Osteocyte (in vitro differentiated cells): ENCODE measurements around the gene SH3BGR. TPM values are rescaled to one million over a fixed set of nuclear protein-coding genes. Genes with fewer than 3 reads are reported as not detected.

ENCODE experiments used
- DNase-seq: peaks from one replicate; pipeline ENCODE4 v3.0.0; 2021; ENCODE audit warnings: mixed read lengths; ENCODE audit not compliant: unreplicated experiment; ENCODE audit errors: extremely low spot score
- H3K27ac Mint-ChIP-seq: one replicate; pipeline ENCODE4 v1.8.0; 2021; ENCODE audit warnings: mild to moderate bottlenecking, mixed read lengths; ENCODE audit not compliant: unreplicated experiment
- H3K27me3 Mint-ChIP-seq: one replicate; pipeline ENCODE4 v1.8.0; 2021; ENCODE audit warnings: mixed read lengths; ENCODE audit not compliant: unreplicated experiment
- H3K36me3 Mint-ChIP-seq: one replicate; pipeline ENCODE4 v1.8.0; 2021; ENCODE audit warnings: mixed read lengths; ENCODE audit not compliant: unreplicated experiment
- H3K4me1 Mint-ChIP-seq: one replicate; pipeline ENCODE4 v1.8.0; 2021; ENCODE audit warnings: mixed read lengths; ENCODE audit not compliant: unreplicated experiment
- H3K4me3 Mint-ChIP-seq: one replicate; pipeline ENCODE4 v1.8.0; 2021; ENCODE audit warnings: mild to moderate bottlenecking, moderate library complexity, mixed read lengths; ENCODE audit not compliant: unreplicated experiment
- H3K9me3 Mint-ChIP-seq: one replicate; pipeline ENCODE4 v1.8.0; 2021; ENCODE audit warnings: mixed read lengths; ENCODE audit not compliant: unreplicated experiment
- total RNA-seq: library from RNA; stranded (reverse); gene quantifications from 2 replicates; pipeline ENCODE4 v1.2.1, GENCODE V29; 2021
- TF ChIP-seq, protein P1 (sequence below): fragments of 200-600 bp; sonication (generic); IDR thresholded peaks from 2 replicates; pipeline ENCODE4 v1.5.0; 2021; ENCODE audit warnings: antibody characterized with exemption, mild to moderate bottlenecking, moderate library complexity

The SH3BGR gene
- total RNA-seq, 1 donor from 2014 or later: 1.2 TPM

DNA sequence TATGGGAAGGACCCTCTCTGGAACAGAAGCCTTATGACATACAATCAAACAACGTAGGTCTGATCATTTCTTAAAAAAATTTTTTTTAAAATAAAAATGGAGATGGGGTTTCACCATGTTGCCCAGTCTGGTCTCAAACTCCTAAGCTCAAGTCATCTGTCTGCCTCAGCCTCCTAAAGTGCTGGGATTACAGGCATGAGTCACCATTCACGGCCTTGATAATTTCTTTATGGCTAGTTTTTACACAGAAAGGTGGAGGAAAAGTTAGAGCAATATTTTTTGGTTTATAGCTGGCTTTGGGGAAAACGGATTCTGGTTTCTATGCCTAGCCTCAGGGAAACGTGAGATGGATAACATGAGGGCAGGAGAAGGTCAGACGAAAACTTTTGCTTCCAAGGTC lies 91.0 kb downstream of the SH3BGR start:
- H3K27ac Mint-ChIP-seq: no peak overlapping the region
- no peak overlapping the region for H3K4me3 Mint-ChIP-seq
- no peaks in the 10 kb centered on the region for H3K36me3 Mint-ChIP-seq
- DNase-seq: no peak
- no peaks in the 10 kb centered on the region for H3K4me1 Mint-ChIP-seq
- no peaks in the 10 kb centered on the region for H3K27me3 Mint-ChIP-seq
- TF ChIP-seq, protein P1, sequence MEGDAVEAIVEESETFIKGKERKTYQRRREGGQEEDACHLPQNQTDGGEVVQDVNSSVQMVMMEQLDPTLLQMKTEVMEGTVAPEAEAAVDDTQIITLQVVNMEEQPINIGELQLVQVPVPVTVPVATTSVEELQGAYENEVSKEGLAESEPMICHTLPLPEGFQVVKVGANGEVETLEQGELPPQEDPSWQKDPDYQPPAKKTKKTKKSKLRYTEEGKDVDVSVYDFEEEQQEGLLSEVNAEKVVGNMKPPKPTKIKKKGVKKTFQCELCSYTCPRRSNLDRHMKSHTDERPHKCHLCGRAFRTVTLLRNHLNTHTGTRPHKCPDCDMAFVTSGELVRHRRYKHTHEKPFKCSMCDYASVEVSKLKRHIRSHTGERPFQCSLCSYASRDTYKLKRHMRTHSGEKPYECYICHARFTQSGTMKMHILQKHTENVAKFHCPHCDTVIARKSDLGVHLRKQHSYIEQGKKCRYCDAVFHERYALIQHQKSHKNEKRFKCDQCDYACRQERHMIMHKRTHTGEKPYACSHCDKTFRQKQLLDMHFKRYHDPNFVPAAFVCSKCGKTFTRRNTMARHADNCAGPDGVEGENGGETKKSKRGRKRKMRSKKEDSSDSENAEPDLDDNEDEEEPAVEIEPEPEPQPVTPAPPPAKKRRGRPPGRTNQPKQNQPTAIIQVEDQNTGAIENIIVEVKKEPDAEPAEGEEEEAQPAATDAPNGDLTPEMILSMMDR: no peak
- H3K9me3 Mint-ChIP-seq: peaks cover 7% of the 10 kb centered on the region

DNA sequence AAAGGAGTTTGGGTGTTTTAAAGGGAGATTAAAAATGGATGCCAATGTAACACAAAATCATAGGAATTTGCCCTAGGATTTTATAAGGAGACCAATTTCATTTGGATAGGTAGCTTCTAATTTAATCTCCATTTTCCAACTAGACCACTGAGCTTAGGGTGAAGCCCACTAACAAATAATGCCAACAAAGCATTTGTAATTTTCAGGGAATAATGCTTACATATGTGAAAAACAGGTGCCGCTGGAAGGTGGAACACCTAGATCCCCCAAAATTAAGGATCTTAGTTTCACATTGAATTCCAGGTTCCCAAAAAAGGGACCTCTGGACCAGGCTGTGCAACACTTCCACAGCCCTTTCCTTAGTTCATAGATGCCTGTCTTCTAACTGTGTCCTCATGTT lies 94.8 kb downstream of the SH3BGR start:
- no peaks in the 10 kb centered on the region for H3K4me1 Mint-ChIP-seq

DNA sequence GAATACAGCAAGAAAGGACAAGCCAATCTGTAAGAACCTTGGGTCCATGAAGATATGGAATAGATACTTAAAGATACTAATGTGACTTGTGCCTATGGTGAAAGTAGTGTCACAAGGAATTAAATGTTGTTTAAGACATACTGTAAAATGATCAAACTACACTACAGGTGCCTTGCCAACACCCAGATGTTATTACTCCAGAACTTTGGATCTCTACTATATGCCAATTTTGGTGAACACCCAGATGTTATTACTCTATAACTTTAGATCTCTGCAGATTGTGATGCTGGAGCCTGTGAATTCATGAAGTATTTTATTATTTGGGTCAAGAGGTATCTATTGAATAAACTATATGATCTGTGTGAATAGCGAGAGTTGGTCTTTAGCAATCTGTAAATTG lies 101.1 kb downstream of the SH3BGR start:
- Mint-ChIP-seq H3K4me3 (no peak overlapping the region), H3K27me3 (peaks cover 7% of the 10 kb centered on the region), H3K27ac (no peak overlapping the region), H3K4me1 (no peaks in the 10 kb centered on the region), H3K36me3 (no peaks in the 10 kb centered on the region), H3K9me3 (no peaks in the 10 kb centered on the region)
- TF ChIP-seq, protein P1: no peak
- DNase-seq: no peak

More for the DNA sequence above, 94.8 kb downstream of the SH3BGR start:
- H3K4me3 Mint-ChIP-seq: no peak overlapping the region
- DNase-seq: no peak
- H3K27ac Mint-ChIP-seq: no peak overlapping the region
- no peaks in the 10 kb centered on the region for H3K36me3 Mint-ChIP-seq
- peaks cover 7% of the 10 kb centered on the region for H3K9me3 Mint-ChIP-seq
- TF ChIP-seq, protein P1: no peak
- H3K27me3 Mint-ChIP-seq: peaks cover 3% of the 10 kb centered on the region

DNA sequence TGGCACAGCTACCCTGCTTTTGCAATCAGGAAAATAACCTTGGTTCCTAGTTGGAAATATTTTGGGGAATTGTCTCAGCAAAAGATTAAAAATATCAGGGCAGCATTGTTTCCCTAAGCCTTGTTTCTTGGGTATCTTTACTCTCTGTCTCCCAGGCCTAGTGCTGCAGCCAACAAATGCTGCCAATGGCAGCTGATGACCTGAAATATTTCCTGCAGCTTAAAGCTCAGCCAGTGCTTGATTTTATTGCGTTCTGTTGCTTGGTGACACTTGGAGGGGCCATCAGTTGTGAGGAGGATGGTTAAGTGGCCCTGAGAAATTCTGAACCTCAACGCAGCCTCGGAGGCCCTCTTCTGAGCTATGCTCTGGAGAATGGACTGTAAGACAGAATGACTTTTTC lies 101.6 kb downstream of the SH3BGR start:
- TF ChIP-seq, protein P1: no peak
- H3K9me3 Mint-ChIP-seq: no peaks in the 10 kb centered on the region
- DNase-seq: no peak
- H3K4me1 Mint-ChIP-seq: no peaks in the 10 kb centered on the region
- no peak overlapping the region for H3K4me3 Mint-ChIP-seq
- no peaks in the 10 kb centered on the region for H3K36me3 Mint-ChIP-seq
- peaks cover 7% of the 10 kb centered on the region for H3K27me3 Mint-ChIP-seq
- no peak overlapping the region for H3K27ac Mint-ChIP-seq

DNA sequence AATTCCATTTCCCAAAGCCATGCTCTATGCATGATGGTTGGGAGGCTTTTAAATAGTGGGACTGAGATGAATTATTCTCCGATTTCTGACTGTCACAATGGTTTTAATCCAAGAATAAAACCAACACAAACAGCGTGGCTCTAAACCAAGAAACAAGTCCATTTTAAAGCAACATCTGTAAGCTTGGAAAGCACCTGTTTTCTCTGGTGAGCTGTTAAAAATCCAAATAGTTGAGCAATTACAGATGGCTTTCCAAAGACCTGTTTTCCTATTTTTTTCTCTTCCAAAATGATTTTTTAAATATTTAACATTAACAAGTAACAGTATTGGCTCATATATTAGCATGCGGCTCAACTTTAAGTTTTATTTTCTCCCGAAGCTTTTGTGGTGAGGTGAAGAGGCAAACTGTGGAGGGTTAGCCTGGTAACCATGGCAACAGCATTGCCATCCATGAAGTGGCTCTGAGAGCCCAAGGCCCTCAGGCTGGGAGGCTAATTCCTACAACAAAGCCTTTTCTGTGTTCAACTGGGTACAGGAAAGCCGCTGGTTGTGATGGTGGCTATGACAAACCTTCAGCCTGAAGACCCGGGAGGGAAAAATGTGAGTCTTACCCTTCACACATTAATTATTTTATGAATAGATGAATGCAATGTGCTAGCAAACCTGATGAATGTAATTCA lies 104.3 kb downstream of the SH3BGR start:
- no peak overlapping the region for H3K27ac Mint-ChIP-seq
- no peaks in the 10 kb centered on the region for H3K9me3 Mint-ChIP-seq

More for the DNA sequence above, 104.3 kb downstream of the SH3BGR start:
- TF ChIP-seq, protein P1: no peak
- H3K4me3 Mint-ChIP-seq: no peak overlapping the region
- DNase-seq: no peak
- peaks cover 4% of the 10 kb centered on the region for H3K27me3 Mint-ChIP-seq
- H3K4me1 Mint-ChIP-seq: no peaks in the 10 kb centered on the region
- H3K36me3 Mint-ChIP-seq: no peaks in the 10 kb centered on the region
